ENCODE results near the gene LPO.

The LPO gene

DNA sequence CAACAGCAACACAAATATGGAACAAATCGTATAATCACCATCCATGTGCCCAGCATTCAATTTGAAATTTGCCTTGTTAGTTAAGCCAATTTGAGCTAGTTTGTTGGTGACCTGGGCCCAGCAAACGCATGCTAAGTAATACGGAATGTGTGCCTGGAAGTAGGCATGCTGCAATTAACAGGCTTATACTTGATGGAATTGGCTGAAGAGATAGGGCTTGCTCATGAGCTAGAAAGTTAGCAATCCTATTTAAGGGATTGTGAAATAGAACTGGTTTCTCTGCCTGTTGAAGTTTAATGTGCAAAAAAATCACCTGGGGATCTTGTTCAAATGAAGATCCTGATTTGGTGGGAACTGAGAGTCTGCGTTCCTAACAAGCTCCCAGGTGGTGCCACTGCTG, 8.5 kb upstream of the LPO start:
- no peak for DNase-seq

DNA sequence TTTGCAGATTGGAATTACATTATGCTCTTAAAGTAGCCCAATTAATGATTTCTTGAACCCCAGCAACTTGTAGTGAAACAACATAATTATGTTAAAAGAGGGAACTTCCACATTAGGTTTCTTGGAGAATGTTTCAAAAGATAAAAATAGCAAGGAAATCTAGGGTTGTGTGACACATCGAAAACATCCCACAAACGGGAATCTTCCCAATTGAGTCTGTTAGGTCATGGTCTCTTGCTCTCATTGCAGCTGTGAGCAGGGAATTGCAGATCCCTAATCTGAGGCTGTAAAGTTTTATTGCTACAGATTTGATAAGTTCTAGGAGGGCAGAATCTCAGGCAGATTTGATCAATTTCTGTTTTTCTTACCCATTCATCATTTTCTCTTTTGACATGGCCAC, 6.7 kb upstream of the LPO start:
- no peak for DNase-seq

DNA sequence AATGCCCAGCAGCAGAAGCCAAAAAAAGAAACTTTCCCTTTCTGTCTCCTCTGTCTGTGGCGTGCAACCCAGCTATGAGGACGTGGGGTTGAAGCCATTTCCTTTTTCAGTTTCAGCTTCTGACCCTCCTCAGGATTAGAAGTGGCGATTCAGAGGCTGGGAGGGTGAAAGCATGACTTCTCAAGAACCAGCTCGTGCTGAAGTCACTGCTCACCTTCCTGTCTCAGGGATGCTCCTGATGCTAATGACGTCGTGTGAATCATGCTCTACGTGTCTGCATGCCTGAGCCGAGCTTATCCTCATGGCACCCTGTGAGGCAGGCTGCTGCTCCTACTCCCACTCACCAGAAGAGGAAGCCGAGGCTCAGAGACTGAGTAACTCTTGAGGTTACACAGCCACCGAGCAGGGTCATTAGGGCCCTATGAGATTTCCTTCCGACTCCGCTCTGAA, 5.7 kb upstream of the LPO start:
- DNase-seq, result no peak

DNA sequence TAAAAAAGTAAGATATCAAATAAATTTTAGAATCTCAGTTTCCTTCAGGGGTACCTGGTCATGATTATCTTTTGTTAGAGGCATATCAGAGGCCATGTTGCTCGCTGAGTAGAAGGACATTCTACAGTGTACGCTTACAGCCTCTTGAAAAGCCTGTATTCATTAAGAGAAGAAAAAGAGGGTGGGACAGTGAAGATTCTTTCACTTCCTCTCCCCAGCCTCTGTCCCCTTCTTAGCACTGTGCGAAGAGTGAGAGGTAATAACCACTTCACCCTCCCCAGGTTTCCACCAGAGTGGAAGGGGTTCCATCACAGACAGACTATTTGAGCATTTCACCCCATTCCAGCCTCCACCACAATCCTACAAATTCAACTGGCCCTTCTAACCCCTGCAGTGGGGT, 4.8 kb upstream of the LPO start:
- DNase-seq, result no peak

DNA sequence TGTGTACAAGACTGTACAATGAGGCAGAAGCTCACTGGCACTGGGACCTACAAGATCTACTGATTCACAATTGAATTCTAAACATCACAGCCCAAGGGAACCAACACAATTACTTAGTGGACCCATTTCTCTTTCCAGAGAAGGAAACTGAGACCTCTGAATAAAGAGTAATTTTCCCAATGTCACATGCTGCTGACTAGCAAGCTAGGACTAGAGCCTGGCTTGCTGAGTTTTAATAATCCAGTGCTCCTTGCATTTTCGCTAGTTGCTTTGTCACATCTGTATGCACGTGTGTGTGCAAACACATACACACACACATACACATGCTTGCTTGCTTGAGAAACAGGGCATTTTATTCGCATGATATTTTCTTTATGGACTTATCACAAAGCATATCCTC, 3.9 kb upstream of the LPO start:
- no peak for DNase-seq

DNA sequence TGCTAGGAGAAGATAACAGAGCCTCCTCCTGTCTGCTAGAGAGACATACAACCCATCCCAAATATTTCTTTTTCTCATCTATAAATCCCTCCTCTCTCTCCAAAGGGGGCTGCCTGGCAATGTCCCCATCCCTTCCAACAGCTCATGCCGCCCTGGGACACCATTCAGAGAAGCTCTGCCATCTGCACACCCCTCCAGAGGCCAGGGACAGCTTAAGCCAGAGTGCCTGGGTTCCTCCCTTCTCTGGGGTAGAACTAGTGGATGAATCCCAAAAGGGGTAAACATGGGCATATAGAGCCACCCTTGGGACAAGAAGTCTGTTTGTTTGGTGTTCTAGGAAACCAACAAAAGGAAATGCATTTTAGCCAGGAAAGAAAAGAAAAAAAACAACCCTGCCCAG, 2.6 kb upstream of the LPO start:
- DNase-seq, result no peak

DNA sequence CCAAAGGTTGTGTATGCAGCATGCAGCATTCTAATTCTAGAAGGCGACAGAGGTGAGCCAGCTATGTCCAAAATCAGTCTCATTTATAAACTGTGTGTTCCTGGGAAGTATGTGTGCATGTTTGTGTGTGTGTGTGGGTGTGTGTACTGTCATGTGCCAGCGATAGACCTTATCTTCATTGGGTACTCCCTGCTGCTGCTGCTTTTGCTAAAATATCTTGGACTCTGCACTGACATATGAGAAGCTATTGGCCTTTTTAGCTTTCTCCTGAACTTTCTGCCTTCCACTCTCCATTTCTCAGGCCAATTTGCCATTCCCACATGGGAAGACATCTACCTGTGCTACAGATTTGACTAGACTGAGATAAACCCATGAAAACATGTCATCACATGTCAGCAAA, 2.0 kb upstream of the LPO start:
- peak; percentile 41 for DNase-seq

DNA sequence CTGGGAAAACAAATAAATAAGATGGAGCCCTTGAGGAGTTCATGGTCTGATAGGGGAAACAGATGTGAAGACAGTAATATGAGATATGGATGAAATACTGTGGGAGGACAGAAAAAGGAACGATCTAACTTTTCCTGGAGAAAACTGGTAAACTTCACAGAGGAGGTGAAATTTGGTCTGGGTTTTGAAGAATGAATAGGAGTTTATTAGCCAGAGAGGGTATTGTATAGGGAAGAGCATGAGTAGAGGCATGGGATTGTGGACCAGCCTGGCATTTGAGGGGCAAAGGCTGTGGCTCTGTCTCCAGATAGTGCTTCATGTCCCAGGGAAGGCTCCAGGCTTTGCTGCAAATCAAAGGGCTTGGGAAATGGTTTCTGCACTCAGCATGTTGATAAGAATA, 1.6 kb downstream of the LPO start:
- no peak for DNase-seq

DNA sequence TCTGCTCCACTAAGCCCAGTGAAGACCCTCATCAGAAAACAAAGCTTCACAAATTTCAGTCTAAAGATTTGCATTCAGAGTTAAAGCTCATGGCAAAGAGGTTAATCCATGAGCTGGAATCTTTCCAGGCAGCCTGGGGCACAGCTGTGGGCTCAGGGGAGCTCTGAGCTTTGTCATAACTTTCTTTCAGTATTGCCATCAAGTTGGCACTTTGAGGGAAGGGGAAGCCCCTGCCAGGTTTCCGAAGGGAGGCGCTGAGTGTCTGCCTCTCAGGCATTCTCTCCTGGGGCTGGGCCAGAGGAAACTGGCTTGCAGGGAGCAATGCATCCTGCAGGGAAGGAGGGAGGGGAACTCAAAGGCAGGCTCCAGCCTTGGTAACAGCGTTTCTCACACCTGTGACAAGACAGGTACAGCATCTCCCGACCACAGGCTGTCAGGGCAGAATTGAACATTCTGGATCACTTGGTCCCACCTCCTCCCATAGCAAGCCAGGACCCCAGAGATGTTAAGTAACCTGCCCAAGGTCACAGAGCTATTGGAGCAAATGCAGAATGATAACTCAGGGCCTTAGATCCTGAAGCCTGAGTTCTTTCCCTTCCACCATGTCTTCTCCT, 3.9 kb downstream of the LPO start:
- no peak for DNase-seq

DNA sequence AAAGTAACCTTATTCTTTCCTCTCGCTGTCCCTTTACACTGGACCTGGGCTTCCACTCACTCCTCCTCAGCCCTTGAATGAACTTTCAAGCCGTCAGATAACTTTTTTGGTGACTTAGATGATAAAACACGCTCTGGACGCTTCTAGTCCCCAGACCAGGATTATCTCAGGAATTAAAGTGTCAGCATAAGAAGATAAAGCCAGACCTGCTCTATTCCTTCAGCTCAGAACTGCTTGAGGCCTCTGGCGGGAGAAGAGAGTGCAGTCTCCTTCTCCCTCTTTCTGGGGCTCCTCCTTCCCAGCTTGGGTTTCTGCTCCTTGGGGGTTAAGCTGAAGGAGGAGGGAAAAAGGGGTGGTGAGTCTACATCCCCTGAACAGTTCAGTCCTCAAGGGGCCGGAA, 6.6 kb downstream of the LPO start:
- no peak for DNase-seq

DNA sequence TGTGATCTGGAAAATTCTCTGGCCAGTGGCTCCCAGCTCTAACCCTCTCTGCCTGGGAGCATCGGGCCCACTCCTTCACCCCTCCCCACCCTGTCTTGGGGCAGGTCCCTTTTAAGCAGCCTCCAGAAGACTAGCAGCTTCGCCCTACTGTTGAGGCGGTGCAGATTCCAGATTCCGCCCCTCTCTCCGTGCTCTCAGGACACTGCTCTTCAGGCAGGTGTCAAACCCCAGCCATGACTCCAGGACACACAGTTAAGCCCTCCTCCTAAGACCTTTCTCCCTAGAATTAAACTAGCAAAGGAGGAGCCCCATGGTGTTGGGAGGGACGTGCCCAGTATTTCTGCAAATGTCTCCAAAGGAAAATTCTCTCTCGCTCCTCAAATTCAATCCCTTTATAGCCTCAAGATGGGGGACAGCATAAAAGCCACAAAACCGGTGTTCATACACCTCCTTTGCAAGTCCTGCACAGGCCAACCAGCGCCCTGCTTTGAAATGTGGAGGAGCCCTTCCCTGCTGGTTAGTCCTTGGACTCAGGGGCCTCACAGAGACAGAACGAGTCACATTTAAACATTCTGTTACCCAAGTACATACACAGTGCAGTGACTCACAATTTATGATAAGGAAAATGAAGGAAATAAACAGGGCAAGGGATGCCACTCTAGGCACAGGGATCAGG, 7.2 kb downstream of the LPO start:
- no peak for DNase-seq

DNA sequence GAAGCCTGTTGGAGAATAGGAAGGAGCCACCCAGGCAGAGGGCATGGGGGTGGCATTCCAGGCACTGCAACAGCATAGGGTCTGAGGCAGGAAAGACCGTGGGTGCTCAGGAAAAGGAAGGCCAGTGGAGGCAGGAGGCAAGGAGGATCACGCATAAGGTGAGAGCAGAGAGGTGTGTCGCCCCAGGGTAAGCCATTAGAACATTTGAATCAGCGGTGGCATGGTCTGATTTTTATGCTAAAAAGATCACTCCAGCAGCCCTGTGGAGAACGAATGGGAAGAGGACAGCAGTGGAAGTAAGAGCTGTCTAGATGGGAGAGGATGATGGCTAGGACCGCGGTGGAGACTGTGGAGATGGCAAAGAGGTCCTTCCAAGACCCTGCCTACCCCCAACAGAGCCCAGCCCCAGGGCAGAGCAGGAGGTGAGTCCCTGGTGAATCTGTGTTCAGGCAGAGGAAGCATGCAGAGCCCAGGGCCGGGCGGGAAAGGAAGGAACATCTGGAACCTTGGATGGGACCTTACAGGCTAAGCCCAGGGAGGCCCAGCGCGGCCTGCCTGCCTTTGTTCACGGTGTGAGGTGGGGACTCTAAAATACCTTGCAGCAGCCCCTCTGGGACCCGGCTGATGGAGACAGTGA, 7.8 kb downstream of the LPO start:
- no peak for DNase-seq

DNA sequence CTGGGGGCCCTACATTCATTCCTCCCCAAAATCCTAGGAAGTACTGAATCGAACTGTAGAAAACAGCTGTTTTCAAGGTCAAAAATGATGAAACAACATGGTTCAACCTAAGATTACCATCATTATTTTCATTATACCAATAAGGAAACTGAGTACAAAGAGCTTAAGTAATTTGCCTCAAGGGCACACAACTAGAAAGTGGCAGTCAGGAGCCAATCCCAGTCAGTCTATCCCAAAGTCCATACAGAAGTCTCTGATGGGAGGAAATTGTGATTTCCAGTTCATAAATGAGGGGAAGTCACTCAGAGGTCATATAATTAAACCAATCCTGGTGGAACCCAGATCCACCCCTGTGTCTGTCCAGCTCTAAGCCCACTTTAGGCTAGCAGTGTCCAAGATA, 8.4 kb downstream of the LPO start:
- no peak for DNase-seq

DNA sequence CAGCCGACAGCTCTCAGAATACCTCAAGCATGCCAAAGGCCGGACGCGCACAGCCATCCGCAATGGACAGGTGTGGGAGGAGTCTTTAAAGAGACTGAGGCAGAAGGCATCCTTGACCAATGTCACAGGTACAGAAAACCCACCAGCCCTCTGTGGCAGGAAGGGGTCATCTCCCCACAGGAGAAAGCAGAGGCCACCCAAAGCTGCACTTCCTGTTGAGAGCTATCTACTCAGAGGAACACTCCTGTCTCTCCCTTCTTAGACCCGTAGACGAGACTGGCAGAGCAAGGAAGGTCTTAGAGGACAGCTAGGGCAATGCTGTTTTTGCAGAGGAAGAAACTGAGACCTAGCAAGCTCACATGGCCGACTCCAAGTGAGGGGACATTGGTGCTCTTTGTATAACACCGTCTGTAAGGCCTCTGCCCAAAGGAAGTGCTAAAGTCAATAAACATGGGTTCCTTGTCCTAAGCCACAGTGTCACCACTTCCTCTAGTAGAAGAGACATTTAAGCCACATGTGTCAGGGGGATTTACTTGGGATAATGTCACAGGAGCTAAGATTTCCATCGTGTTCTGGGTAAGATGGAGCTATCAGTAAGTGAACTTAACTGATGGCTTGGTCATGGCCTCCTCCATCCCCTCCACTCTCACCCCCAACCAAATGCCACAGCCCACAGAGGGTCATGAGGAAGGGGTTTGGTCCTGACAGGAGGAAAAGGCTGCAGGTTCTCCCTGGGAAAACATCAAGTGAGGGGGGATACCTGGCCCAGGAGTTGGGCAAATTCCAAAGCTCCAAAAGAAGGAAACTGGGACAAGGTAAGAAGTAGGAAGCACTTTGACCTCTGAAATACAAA, 9.4 kb downstream of the LPO start:
- DNase-seq, result no peak

DNA sequence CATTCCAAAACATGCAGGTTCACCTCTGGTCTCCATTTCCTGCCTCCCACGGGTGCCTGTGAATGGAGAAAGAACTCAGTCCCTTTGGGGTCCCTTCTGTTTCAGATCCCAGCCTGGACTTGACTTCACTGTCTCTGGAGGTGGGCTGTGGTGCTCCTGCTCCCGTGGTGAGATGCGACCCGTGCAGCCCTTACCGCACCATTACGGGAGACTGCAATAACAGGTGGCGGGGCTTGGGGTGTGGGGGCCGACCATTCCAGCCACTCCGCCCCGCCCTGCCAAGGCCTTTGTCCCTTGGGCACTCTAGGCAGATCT, 10.5 kb downstream of the LPO start:
- DNase-seq, result no peak

DNA sequence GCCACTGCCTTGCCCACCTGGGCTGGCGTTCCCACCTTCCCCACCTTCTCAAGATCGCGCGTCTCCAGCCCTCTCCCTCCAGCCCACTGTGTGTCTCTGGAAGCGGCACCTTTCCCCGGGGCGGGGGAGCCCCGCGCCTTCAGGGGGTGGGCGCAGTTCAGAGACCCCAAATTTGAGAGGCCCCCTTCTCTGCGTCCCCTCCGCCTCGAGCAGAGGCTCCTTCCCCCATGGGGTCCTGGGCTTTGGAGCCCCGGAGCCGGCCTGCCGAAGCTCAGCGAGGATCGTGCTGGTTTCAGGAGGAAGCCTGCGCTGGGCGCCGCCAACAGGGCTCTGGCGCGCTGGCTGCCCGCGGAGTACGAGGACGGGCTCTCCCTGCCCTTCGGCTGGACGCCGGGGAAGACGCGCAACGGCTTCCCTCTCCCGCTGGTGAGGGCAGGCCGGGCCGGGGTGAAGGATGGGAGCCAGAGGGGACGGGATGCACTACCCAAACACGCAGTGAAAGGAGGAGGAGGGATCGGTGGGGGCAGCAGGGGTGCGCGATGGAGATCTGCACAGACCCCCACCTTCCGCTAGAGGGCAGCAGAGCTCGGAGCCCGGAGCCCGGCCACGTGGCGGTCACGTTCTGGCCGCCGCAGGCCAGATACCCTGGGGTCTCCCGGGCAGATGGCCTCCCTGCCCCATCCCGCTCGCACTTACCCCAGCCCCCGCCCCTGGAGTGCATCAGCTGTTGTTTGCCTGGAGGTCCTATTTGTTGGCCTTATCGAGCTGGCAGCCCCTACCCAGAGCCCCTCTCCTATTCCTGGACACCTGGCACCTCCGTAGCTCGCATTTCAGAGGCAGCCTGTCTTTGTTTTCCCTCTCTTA, 11.1 kb downstream of the LPO start:
- DNase-seq, result peak; percentile 77

DNA sequence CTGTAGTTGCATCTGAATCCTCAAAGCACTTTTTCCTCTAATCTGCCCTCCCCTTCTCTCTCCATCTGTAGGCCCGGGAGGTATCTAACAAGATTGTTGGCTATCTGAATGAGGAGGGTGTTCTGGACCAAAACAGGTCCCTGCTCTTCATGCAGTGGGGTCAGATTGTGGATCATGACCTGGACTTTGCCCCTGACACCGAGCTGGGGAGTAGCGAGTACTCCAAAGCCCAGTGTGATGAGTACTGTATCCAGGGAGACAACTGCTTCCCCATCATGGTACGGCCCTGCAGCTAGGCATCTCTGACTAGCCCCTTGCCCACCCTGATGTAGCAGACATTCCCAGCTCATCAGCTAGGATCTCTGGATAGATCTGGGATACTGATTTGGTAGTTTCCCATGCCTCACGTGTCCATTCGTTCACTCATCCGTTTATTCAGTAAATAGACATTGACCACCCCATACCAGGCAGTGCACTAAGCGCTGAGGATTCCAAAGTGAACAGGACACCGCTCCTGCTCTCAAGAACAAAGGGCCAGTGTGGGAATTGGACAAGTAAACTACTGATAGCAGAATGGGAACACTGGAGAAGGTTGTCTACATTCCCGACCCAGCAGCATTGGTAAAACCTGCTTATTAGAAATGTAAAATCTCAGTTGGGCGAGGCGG, 12.1 kb downstream of the LPO start:
- no peak for DNase-seq

DNA sequence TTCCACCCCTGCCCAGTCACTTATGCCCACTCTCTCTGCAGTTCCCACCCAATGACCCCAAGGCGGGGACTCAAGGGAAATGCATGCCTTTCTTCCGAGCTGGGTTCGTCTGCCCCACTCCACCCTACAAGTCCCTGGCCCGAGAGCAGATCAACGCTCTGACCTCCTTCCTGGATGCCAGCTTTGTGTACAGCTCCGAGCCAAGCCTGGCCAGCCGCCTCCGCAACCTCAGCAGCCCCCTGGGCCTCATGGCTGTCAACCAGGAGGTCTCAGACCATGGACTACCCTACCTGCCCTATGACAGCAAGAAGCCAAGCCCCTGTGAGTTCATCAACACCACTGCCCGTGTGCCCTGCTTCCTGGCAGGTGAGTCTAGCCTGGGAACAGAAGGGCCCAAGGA, 13.8 kb downstream of the LPO start:
- DNase-seq, result no peak

DNA sequence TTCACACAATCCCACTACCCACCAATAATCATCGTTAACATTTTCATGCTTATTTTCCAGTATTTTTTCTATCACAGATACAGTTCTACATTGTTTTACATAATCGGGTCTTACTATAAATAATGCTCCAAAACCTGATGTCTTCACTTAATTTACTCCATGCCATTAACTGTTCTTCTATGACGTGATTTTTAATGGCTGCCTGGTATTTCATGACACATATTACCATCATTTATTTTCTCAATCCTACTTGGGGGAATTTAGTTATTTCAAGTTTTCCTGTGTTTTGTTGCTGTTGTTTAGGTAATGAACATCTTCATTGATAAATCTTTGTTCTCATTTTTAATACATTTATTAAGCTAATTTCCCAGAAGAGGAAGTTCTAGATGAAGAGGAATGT, 14.7 kb downstream of the LPO start:
- DNase-seq, result no peak

DNA sequence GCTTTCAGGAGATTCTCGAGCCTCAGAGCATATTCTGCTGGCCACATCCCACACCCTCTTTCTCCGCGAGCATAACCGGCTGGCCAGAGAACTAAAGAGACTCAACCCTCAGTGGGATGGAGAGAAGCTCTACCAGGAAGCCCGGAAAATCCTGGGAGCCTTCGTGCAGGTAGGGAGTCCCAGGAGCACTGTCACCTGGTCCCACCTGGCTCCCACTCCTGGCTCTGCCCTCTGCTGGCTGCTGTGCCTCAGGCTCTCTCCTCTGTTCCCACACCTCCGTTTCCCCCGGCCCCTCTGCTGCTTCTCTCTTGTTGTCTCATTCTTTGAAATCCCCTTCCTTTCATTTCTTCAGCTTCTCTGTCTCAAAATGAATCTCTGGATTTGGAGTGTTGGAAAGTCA, 16.4 kb downstream of the LPO start:
- no peak for DNase-seq

DNA sequence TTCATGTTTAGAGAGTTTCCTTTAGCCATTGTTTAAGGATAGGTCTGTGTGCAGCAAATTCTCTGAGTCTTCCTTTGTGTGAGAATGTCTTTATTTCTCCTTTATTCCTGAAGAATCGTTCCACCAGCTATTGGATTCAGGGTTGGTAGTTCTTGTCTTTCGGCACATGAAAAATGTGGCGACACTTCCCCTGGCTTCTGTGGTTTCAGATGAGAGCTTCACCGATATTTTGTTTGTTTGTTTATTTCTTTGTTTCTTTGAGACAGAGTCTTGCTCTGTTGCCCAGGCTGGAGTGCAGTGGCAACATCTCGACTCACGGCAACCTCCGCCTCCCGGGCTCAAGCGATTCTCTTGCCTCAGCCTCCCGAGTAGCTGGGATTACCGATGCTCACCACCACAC, 23.8 kb downstream of the LPO start:
- no peak for DNase-seq

DNA sequence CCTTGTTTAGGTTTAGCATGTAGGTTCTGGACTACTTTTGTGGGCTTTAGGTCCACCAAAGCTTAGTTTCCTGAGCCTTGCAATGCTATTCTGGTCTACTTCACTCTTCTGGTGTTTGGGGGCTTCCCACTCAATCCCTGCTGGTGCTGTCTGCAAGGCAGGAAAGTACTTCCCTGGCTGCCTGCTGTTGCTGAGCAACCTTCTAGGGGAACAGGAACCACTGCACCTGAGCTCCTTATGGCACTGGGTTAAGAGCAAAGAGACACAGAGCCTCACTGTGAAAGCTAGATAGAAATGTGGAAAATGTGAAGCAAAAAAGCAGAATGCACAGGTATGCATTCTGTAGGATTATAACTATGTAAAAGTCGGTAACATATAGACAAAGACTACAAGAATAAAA, 25.4 kb downstream of the LPO start:
- no peak for DNase-seq

Measured in hematopoietic multipotent progenitor cell treated with erythropoietin and hydrocortisone succinate and interleukin-3 and kit ligand, for 6 days (in vitro differentiated cells).